Measurements from ENCODE around the gene FGF7.

Gene FGF7

DNA sequence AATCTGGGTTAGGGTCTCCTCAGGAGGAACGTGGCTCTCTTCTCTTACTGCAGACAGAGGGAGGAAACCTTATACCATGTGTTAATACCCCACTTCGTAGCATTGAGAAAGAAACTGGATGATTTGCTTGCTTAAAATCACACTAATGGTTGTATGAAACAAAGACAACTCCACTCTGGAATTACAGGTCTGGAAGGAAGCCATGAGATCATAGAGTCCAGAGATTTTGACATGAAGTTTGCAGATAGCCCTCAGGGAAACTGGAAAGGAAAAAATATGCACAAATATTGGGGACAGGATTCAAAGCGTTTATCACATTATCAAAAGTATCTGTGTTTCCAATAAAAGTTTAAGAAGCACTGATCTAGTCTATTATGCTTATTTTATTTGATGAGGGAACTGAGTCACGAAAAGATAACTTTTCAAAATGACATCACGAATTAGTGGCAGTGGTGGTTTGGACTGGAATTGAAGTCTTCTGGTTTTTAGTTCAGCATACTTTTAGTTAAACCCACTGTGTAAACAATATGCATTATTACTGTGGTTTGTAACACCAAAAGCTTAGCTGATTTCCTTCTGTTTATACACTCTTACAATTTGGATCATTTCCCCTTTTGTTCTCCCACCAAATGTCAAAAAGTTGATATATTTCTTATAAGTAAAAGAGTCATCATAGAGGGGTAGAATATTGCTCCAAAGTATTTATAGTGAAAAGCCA is 16.8 kb downstream of the FGF7 start:
- H3K36me3 ChIP-seq (ENCODE audit: insufficient read depth, low read length), result no peaks in the 10 kb centered on the region
- peak overlapping the region in 1 of 2 donors; percentile 14 for H3K4me3 ChIP-seq (ENCODE audit: low read depth in 1 of 2, low read length in 2 of 2)
- peaks cover 62% of the 10 kb centered on the region for H3K4me1 ChIP-seq (ENCODE audit: insufficient read depth, low read length)
- H3K27ac ChIP-seq (ENCODE audit: low read depth, low read length), result peak overlapping the region; percentile 89
- H3K9ac ChIP-seq (ENCODE audit: low read length), result no peak overlapping the region
- H3K9me3 ChIP-seq (ENCODE audit: low read length), result no peaks in the 10 kb centered on the region
- H3K27me3 ChIP-seq (ENCODE audit: control insufficient read depth in 1 of 2, insufficient read depth in 2 of 2, low read length in 2 of 2), result no peaks in the 10 kb centered on the region

DNA sequence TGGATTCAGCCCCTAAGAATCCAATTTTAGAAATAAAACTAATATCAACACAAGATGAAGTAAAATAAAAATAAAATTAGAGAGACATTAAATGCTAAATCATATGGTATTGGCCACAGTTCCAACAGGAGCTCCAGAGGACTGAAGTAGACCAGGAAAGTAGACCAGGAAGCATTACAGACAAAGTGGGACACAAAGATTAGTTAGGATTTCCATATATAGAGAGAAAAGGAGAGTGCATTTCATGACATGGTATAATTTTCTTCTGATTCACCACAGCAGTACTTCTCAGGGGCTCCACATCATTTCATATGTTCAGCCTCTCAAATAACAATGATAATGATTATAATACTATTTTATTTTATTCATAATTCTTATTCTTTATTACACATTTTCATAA is 18.3 kb downstream of the FGF7 start:
- Histone ChIP-seq H3K9ac (ENCODE audit: low read length) (no peak overlapping the region), H3K4me1 (ENCODE audit: insufficient read depth, low read length) (peaks cover 56% of the 10 kb centered on the region)

DNA sequence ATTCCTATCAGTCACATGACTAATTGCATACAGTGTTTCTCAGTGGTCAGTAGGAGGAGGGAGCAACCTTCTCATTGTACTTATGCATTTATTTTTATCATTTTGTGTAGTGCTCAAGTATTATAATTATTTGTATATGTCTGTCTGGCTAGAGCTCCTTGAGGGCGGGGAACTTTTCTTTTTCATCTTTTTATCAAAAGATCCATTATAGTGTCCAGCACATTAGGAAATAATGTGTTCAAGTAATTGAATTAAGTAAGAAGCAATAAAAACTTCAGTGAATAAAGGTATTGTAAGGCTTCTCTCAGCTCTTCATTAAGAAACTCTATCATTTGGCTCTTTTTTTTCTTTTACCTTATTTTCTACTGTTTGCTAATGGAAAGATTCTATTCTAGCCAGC is 18.8 kb downstream of the FGF7 start:
- Histone ChIP-seq H3K9me3 (ENCODE audit: low read length) (no peaks in the 10 kb centered on the region), H3K36me3 (ENCODE audit: insufficient read depth, low read length) (no peaks in the 10 kb centered on the region), H3K4me3 (ENCODE audit: low read depth in 1 of 2, low read length in 2 of 2) (no peak overlapping the region), H3K27me3 (ENCODE audit: control insufficient read depth in 1 of 2, insufficient read depth in 2 of 2, low read length in 2 of 2) (no peaks in the 10 kb centered on the region), H3K27ac (ENCODE audit: low read depth, low read length) (no peak overlapping the region), H3K4me1 (ENCODE audit: insufficient read depth, low read length) (peaks cover 61% of the 10 kb centered on the region), H3K9ac (ENCODE audit: low read length) (no peak overlapping the region)

More for the DNA sequence above, 18.3 kb downstream of the FGF7 start:
- peak overlapping the region; percentile 54 for H3K27ac ChIP-seq (ENCODE audit: low read depth, low read length)
- no peaks in the 10 kb centered on the region for H3K27me3 ChIP-seq (ENCODE audit: control insufficient read depth in 1 of 2, insufficient read depth in 2 of 2, low read length in 2 of 2)
- H3K36me3 ChIP-seq (ENCODE audit: insufficient read depth, low read length), result no peaks in the 10 kb centered on the region
- no peak overlapping the region for H3K4me3 ChIP-seq (ENCODE audit: low read depth in 1 of 2, low read length in 2 of 2)
- no peaks in the 10 kb centered on the region for H3K9me3 ChIP-seq (ENCODE audit: low read length)

DNA sequence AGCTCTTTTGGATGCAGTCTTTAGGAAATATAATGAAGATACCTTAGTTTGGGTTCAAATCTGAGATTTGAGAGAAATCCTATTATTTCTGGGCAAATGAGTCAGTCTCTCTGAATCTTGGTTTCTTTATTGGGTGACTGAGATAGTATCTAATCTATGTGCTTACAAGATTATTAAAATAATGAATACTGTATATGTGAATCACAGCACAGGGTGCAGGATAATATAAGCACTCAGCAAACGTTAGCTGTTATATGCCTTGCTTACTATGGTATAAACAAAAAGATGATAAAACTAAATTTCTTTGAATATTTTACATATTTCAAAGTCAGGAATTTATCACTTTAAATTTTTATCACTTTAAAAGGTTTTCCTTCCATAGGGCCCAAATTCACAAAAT is 29.6 kb downstream of the FGF7 start:
- Histone ChIP-seq H3K27me3 (ENCODE audit: control insufficient read depth in 1 of 2, insufficient read depth in 2 of 2, low read length in 2 of 2) (no peaks in the 10 kb centered on the region), H3K4me3 (ENCODE audit: low read depth in 1 of 2, low read length in 2 of 2) (no peak overlapping the region), H3K9me3 (ENCODE audit: low read length) (no peaks in the 10 kb centered on the region), H3K27ac (ENCODE audit: low read depth, low read length) (no peak overlapping the region), H3K4me1 (ENCODE audit: insufficient read depth, low read length) (peaks cover 33% of the 10 kb centered on the region), H3K36me3 (ENCODE audit: insufficient read depth, low read length) (no peaks in the 10 kb centered on the region), H3K9ac (ENCODE audit: low read length) (no peak overlapping the region)

DNA sequence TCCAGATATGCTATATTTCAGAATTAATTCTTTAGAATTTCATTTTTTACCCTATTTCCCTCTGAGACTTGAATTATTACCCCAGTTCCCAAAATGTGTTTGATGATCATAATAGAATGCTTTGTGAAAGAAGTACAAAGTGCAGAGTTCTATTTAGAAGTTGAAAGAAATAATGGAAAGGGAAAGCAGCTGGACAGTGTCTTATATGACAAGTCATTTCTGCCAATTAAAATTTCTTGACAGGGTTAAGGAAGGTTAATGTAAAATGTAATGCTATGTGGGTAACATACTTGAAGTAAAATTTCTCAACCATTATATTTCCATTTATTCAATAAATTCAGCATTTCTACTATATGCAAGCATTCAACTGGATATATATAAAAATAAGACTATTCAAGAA is 33.1 kb downstream of the FGF7 start:
- Histone ChIP-seq H3K9ac (ENCODE audit: low read length) (no peak overlapping the region), H3K4me3 (ENCODE audit: low read depth in 1 of 2, low read length in 2 of 2) (no peak overlapping the region), H3K4me1 (ENCODE audit: insufficient read depth, low read length) (peaks cover 34% of the 10 kb centered on the region), H3K27me3 (ENCODE audit: control insufficient read depth in 1 of 2, insufficient read depth in 2 of 2, low read length in 2 of 2) (no peaks in the 10 kb centered on the region), H3K9me3 (ENCODE audit: low read length) (no peaks in the 10 kb centered on the region), H3K36me3 (ENCODE audit: insufficient read depth, low read length) (no peaks in the 10 kb centered on the region), H3K27ac (ENCODE audit: low read depth, low read length) (no peak overlapping the region)

DNA sequence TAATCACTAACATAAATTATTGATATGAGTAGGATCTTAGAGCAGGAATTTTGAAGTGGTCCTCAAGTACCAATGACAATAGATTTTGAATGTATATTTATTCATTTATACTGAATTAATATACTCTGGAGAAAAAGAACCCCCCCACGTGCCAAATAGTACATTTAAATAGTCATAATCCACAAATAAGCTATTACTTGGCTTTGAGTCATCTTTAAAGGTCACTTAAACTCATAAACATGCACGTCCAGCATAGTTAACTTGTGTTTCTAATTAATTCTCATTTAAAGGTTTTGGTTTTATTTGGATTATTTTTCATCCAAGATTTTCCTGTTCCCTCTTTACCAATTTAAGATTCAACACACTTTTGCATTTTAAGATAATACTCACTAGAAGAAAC is 35.1 kb downstream of the FGF7 start:
- no peak overlapping the region for H3K4me3 ChIP-seq (ENCODE audit: low read depth in 1 of 2, low read length in 2 of 2)
- H3K36me3 ChIP-seq (ENCODE audit: insufficient read depth, low read length), result no peaks in the 10 kb centered on the region
- H3K9ac ChIP-seq (ENCODE audit: low read length), result no peak overlapping the region
- no peaks in the 10 kb centered on the region for H3K9me3 ChIP-seq (ENCODE audit: low read length)
- no peak overlapping the region for H3K27ac ChIP-seq (ENCODE audit: low read depth, low read length)
- peaks cover 36% of the 10 kb centered on the region for H3K4me1 ChIP-seq (ENCODE audit: insufficient read depth, low read length)
- no peaks in the 10 kb centered on the region for H3K27me3 ChIP-seq (ENCODE audit: control insufficient read depth in 1 of 2, insufficient read depth in 2 of 2, low read length in 2 of 2)

DNA sequence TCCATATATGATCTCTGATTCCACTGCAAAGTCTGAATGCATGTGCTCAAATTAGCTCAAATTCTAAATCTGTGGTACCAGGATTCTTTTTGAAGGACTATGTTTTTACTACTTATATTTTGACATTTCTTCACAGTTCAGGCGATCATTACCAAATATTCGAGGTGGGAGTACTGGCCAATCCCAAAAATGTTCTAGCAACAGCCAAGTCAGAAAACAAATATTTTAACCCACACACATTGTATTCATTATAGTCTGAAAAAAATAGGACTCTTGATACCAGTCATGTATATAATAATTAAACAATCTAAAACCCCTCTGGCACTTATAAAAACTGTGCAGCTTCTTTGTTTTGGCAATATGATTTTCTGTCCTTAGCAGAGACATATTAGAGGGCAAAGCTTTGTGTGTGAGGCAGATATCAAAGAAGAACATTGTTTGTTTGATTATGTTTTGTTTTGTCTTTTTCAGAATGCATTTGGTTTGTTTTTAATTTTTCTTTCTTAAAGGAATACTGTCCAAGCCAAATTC is 37.4 kb downstream of the FGF7 start:
- Histone ChIP-seq H3K4me1 (ENCODE audit: insufficient read depth, low read length) (peaks cover 41% of the 10 kb centered on the region), H3K36me3 (ENCODE audit: insufficient read depth, low read length) (no peaks in the 10 kb centered on the region), H3K27ac (ENCODE audit: low read depth, low read length) (peak overlapping the region; percentile 22), H3K27me3 (ENCODE audit: control insufficient read depth in 1 of 2, insufficient read depth in 2 of 2, low read length in 2 of 2) (no peaks in the 10 kb centered on the region), H3K9ac (ENCODE audit: low read length) (no peak overlapping the region), H3K4me3 (ENCODE audit: low read depth in 1 of 2, low read length in 2 of 2) (no peak overlapping the region), H3K9me3 (ENCODE audit: low read length) (no peaks in the 10 kb centered on the region)

DNA sequence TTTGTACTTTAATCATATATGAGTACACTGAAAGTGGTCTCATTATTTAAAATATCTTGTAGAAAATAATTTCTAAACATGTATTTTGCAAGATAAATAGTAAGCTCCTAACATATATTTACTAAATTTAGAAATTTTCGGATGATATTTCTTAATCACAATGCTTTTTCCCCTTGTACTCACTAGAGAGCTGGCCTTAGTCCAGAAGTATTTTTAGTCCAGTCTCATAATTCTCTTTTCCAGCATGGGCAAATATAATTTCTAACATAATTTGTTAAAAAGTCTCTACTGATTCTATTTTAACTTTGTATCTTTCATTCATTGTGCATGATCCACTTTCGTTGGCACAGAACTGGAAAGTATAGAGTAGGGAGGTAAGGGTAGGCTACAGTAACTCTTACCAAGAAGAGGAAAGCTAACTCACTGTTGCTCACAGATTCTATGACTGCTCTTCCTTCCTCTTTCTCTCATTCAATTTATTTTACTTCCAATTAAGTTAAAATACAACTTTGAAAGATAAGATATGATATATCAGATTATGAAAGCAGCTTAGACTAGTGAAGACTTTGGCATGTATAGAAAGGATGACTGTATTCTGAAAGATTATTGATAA is 39.3 kb downstream of the FGF7 start:
- peaks cover 43% of the 10 kb centered on the region for H3K4me1 ChIP-seq (ENCODE audit: insufficient read depth, low read length)
- no peaks in the 10 kb centered on the region for H3K27me3 ChIP-seq (ENCODE audit: control insufficient read depth in 1 of 2, insufficient read depth in 2 of 2, low read length in 2 of 2)
- H3K9me3 ChIP-seq (ENCODE audit: low read length), result no peaks in the 10 kb centered on the region
- H3K9ac ChIP-seq (ENCODE audit: low read length), result no peak overlapping the region
- no peak overlapping the region for H3K4me3 ChIP-seq (ENCODE audit: low read depth in 1 of 2, low read length in 2 of 2)
- no peaks in the 10 kb centered on the region for H3K36me3 ChIP-seq (ENCODE audit: insufficient read depth, low read length)
- H3K27ac ChIP-seq (ENCODE audit: low read depth, low read length), result no peak overlapping the region

DNA sequence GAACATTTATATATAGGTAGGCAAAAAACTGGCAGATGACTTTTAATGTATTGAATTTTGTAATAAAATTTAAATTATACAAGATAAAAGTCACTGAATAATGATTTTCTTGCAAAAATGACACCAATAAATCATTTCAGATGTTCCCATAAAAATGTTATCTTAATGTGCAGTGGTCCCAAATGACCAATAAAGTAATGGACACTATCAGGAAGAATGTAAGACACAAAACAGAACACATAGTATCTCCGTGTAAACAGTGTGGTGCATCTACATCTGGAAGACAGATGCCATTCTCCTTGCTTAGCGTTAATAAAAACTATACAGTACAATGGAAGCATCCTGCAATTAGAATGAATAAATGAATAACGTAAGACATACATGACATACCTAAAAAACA is 41.5 kb downstream of the FGF7 start:
- Histone ChIP-seq H3K27me3 (ENCODE audit: control insufficient read depth in 1 of 2, insufficient read depth in 2 of 2, low read length in 2 of 2) (no peaks in the 10 kb centered on the region), H3K9me3 (ENCODE audit: low read length) (no peaks in the 10 kb centered on the region), H3K36me3 (ENCODE audit: insufficient read depth, low read length) (no peaks in the 10 kb centered on the region), H3K9ac (ENCODE audit: low read length) (no peak overlapping the region), H3K27ac (ENCODE audit: low read depth, low read length) (peak overlapping the region; percentile 14), H3K4me3 (ENCODE audit: low read depth in 1 of 2, low read length in 2 of 2) (no peak overlapping the region), H3K4me1 (ENCODE audit: insufficient read depth, low read length) (peaks cover 47% of the 10 kb centered on the region)

DNA sequence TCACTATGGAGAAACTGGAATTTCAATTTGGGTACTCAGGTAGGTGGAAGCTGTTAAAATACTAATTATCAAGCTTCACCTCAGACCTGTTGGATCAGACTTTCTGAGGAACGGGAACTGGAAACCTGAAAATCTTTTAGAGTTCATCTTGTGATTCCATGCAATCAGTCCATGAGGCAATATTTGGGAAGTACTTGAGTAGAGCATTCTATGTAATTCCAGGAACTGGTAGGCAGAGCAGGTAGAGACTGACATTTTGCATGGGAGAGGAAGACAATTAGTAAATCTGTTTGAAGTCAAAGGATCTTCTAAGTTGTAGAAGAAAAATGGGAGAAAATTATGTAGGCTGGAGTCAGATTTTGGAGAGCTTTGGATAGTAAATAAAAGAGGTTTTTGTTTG is 43.1 kb downstream of the FGF7 start:
- H3K4me3 ChIP-seq (ENCODE audit: low read depth in 1 of 2, low read length in 2 of 2), result peak overlapping the region in 1 of 2 donors; percentile 26
- H3K27ac ChIP-seq (ENCODE audit: low read depth, low read length), result peak overlapping the region; percentile 66

DNA sequence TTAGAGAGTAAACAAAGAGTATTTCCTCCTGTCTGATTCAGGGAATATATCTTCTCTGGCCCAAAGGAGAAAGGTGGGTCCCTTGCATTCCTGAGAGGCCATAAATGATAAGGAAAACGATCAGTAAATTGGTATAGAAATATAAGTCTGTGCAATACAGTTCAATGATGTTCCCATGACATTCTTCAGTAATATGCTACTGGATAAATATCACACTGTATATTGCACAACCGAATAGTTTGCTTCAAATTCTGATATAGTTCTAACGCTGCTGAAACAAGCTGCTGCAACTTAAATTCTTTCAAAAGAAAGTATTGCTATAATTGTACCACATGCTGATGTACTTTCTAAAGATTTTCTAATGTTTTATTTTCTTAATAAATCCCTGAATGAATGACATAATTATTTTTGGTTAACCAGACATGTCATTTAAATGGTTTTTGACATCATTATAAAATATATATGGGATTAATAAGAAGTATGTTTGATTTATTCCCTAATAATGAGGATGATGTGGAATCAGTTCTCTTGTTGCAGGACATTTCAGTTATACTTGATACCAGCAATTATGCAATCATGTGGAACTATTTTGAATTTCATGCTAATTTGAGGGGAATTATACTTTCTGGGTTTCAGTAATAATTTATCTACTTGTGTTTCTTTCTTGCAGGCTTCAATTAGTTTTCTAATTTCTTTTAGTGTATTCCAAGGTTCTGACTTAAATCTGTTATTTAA is 44.9 kb downstream of the FGF7 start:
- Histone ChIP-seq H3K27me3 (ENCODE audit: control insufficient read depth in 1 of 2, insufficient read depth in 2 of 2, low read length in 2 of 2) (no peaks in the 10 kb centered on the region), H3K9me3 (ENCODE audit: low read length) (no peaks in the 10 kb centered on the region), H3K4me3 (ENCODE audit: low read depth in 1 of 2, low read length in 2 of 2) (no peak overlapping the region), H3K36me3 (ENCODE audit: insufficient read depth, low read length) (no peaks in the 10 kb centered on the region), H3K9ac (ENCODE audit: low read length) (no peak overlapping the region), H3K27ac (ENCODE audit: low read depth, low read length) (peak overlapping the region; percentile 35), H3K4me1 (ENCODE audit: insufficient read depth, low read length) (peaks cover 46% of the 10 kb centered on the region)

More for the DNA sequence above, 43.1 kb downstream of the FGF7 start:
- Histone ChIP-seq H3K36me3 (ENCODE audit: insufficient read depth, low read length) (no peaks in the 10 kb centered on the region), H3K27me3 (ENCODE audit: control insufficient read depth in 1 of 2, insufficient read depth in 2 of 2, low read length in 2 of 2) (no peaks in the 10 kb centered on the region), H3K9ac (ENCODE audit: low read length) (peak overlapping the region; percentile 11), H3K9me3 (ENCODE audit: low read length) (no peaks in the 10 kb centered on the region), H3K4me1 (ENCODE audit: insufficient read depth, low read length) (peaks cover 45% of the 10 kb centered on the region)
